ENCODE data around the gene PIH1D1. TPM values are rescaled to one million over a fixed set of nuclear protein-coding genes. Genes with fewer than 3 reads are reported as not detected.

The PIH1D1 gene
- total RNA-seq (2014; rRNA removed; shearing (Covaris generic); ENCODE audit: low replicate concordance): 163 and 223 TPM in 2 replicates

DNA sequence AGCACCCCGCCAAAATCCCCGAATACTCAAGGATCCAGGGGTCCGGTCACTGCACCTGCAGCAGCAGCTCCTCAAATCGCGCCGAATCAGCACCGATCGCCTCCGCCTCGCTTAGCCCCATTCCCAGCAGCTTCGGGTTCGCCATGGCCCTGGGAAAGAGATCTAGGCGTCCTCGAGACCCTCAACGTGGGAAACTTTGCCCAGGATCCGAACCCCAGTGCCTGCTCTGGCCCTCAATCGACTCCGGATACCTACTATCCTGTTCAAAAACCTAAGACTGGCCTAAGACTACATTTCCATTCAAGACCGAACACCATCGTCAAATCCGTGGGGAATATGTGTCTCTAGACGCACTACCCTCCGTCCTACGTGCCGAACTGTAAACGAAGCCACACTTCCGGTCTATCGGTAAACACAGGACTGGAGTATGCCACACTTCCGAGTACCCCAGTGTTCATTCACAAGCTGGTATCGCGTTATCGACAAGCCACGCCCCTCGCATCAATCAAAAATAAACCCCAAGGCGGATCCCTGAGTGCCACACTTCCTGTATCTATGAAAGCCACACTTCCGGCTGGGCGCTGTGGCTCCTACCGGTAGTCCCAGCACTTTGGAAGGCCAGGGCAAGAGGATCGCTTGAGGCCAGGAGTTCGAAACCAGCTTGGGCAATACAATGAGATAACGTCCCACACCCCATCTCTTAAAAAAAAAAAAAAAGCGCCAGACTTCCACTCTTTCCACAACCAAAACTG, at the start of gene PIH1D1:
Gene PIH1D1 (minus strand): TSS at position 385 of the 752 bp plus-strand sequence. CDS start 240 bp downstream, at position 145.
- 0 out of 2 replicates have a peak, but pooled peaks cover 3% of the 10 kb centered on the region for H4K20me1 ChIP-seq (ENCODE audit: insufficient read depth, low read depth, low read length)
- H3K79me2 ChIP-seq (ENCODE audit: low read length): peaks cover 50% of the 10 kb centered on the region
- H3K36me3 ChIP-seq (ENCODE audit: insufficient read depth, low read length): peaks cover 32% of the 10 kb centered on the region; the same call in 1 of the 2 replicates
- no peaks in the 10 kb centered on the region for H3K9me2 ChIP-seq (replicated peaks; ENCODE audit: insufficient read depth, low read length)
- peak within 1 kb of the TSS; percentile 99 for H3K4me2 ChIP-seq (ENCODE audit: low read depth, low read length, poor library complexity, severe bottlenecking)
- H3K4me3 ChIP-seq (ENCODE audit: low read length): peak within 1 kb of the TSS; percentile 96
- H3K4me1 ChIP-seq (ENCODE audit: low read length): peaks cover 41% of the 10 kb centered on the region
- H3K27ac ChIP-seq (ENCODE audit: low read length): peak within 1 kb of the TSS; percentile 95
- peak; percentile 100 for DNase-seq
- H3K9me3 ChIP-seq (ENCODE audit: low read length): no peaks in the 10 kb centered on the region
- H2AFZ ChIP-seq (ENCODE audit: low read length): peak within 1 kb of the TSS; percentile 56; the same call in 1 of the 2 replicates
- no peaks in the 10 kb centered on the region for H3K27me3 ChIP-seq (ENCODE audit: low read length)
- peak within 1 kb of the TSS; percentile 99 for H3K9ac ChIP-seq (ENCODE audit: low read length)

GRCh38 chr19:49499030-49499670, 47.5 kb upstream of the PIH1D1 start:
- peak; percentile 44 for DNase-seq
- Histone ChIP-seq H2AFZ (ENCODE audit: low read length) (no peak overlapping the region), H4K20me1 (ENCODE audit: insufficient read depth, low read depth, low read length) (peaks cover 29% of the 10 kb centered on the region), H3K9me2 (replicated peaks; ENCODE audit: insufficient read depth, low read length) (no peaks in the 10 kb centered on the region), H3K4me2 (ENCODE audit: low read depth, low read length, poor library complexity, severe bottlenecking) (peak overlapping the region; percentile 98), H3K4me3 (ENCODE audit: low read length) (peak overlapping the region; percentile 1; the same call in 1 of the 2 replicates), H3K9me3 (ENCODE audit: low read length) (no peaks in the 10 kb centered on the region), H3K36me3 (ENCODE audit: insufficient read depth, low read length) (peaks cover 28% of the 10 kb centered on the region), H3K4me1 (ENCODE audit: low read length) (peaks cover 54% of the 10 kb centered on the region), H3K9ac (ENCODE audit: low read length) (peak overlapping the region; percentile 15; the same call in 1 of the 2 replicates), H3K79me2 (ENCODE audit: low read length) (peaks cover 17% of the 10 kb centered on the region), H3K27ac (ENCODE audit: low read length) (no peak overlapping the region), H3K27me3 (ENCODE audit: low read length) (no peaks in the 10 kb centered on the region)

GRCh38 chr19:49498475-49498874, 46.9 kb upstream of the PIH1D1 start:
- H3K9ac ChIP-seq (ENCODE audit: low read length): peak overlapping the region; percentile 98; the same call in 1 of the 2 replicates

DNA sequence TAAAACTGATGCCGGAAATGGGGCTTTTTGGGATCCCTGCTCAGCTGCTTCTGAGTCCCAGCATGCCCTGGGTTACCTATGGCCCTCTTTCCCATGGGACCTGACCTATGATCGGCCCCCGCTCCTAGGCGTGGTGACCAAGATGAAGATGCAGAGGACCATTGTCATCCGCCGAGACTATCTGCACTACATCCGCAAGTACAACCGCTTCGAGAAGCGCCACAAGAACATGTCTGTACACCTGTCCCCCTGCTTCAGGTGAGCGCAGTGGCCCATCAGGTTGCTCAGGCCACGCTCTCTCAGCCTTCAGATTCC, 46.1 kb upstream of the PIH1D1 start:
- Histone ChIP-seq H3K9me2 (replicated peaks; ENCODE audit: insufficient read depth, low read length) (no peaks in the 10 kb centered on the region), H3K79me2 (ENCODE audit: low read length) (peaks cover 17% of the 10 kb centered on the region), H3K27ac (ENCODE audit: low read length) (no peak overlapping the region), H3K27me3 (ENCODE audit: low read length) (no peaks in the 10 kb centered on the region), H3K9me3 (ENCODE audit: low read length) (no peaks in the 10 kb centered on the region), H3K4me1 (ENCODE audit: low read length) (peaks cover 51% of the 10 kb centered on the region), H3K36me3 (ENCODE audit: insufficient read depth, low read length) (peaks cover 30% of the 10 kb centered on the region), H3K4me3 (ENCODE audit: low read length) (peak overlapping the region; percentile 95), H4K20me1 (ENCODE audit: insufficient read depth, low read depth, low read length) (peaks cover 29% of the 10 kb centered on the region), H2AFZ (ENCODE audit: low read length) (no peak overlapping the region), H3K9ac (ENCODE audit: low read length) (peak overlapping the region; percentile 98), H3K4me2 (ENCODE audit: low read depth, low read length, poor library complexity, severe bottlenecking) (peak overlapping the region; percentile 98)
- DNase-seq: no peak

More at GRCh38 chr19:49498475-49498874, 46.9 kb upstream of the PIH1D1 start:
- Histone ChIP-seq H3K9me2 (replicated peaks; ENCODE audit: insufficient read depth, low read length) (no peaks in the 10 kb centered on the region), H2AFZ (ENCODE audit: low read length) (no peak overlapping the region), H4K20me1 (ENCODE audit: insufficient read depth, low read depth, low read length) (peaks cover 29% of the 10 kb centered on the region), H3K27ac (ENCODE audit: low read length) (no peak overlapping the region), H3K4me2 (ENCODE audit: low read depth, low read length, poor library complexity, severe bottlenecking) (peak overlapping the region; percentile 98), H3K9me3 (ENCODE audit: low read length) (no peaks in the 10 kb centered on the region), H3K27me3 (ENCODE audit: low read length) (no peaks in the 10 kb centered on the region), H3K4me1 (ENCODE audit: low read length) (peaks cover 55% of the 10 kb centered on the region), H3K79me2 (ENCODE audit: low read length) (peaks cover 17% of the 10 kb centered on the region), H3K4me3 (ENCODE audit: low read length) (peak overlapping the region; percentile 95; the same call in 1 of the 2 replicates), H3K36me3 (ENCODE audit: insufficient read depth, low read length) (peaks cover 28% of the 10 kb centered on the region)
- DNase-seq: no peak

- H3K27ac ChIP-seq (ENCODE audit: low read length): peak overlapping the region; percentile 86
- peak overlapping the region; percentile 95 for H3K4me3 ChIP-seq (ENCODE audit: low read length)
- H4K20me1 ChIP-seq (ENCODE audit: insufficient read depth, low read depth, low read length): peaks cover 34% of the 10 kb centered on the region
- no peaks in the 10 kb centered on the region for H3K27me3 ChIP-seq (ENCODE audit: low read length)
- no peak overlapping the region for H2AFZ ChIP-seq (ENCODE audit: low read length)
- no peaks in the 10 kb centered on the region for H3K9me3 ChIP-seq (ENCODE audit: low read length)
- DNase-seq: peak; percentile 94
- H3K79me2 ChIP-seq (ENCODE audit: low read length): peaks cover 17% of the 10 kb centered on the region
- peaks cover 35% of the 10 kb centered on the region for H3K36me3 ChIP-seq (ENCODE audit: insufficient read depth, low read length)
- no peaks in the 10 kb centered on the region for H3K9me2 ChIP-seq (replicated peaks; ENCODE audit: insufficient read depth, low read length)
- H3K9ac ChIP-seq (ENCODE audit: low read length): peak overlapping the region; percentile 98
- peaks cover 51% of the 10 kb centered on the region for H3K4me1 ChIP-seq (ENCODE audit: low read length)
- H3K4me2 ChIP-seq (ENCODE audit: low read depth, low read length, poor library complexity, severe bottlenecking): peak overlapping the region; percentile 98
These were observed 45.6 kb upstream of the PIH1D1 start for GRCh38 chr19:49497047-49497788.

DNA sequence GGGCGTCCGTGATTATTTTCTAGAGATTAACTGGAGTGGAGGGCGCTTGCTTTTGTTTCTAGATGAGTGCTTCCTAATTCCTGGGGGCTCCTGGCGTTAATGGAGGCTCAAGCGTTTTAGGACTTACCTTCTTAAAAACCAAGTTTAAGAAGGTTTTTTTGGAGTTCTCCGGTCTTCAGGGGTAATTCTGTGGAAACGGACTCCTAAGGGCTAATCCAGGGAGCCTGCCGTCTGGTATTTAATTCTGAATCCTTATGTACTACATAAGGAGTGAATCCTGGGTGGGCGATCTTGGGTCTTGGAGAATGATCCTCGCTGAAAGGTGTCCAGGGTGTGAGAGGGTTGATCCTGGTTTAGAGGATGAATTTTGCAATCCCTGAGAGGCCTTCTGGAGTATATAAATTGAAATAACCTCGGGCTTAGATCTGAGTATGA, 45.0 kb upstream of the PIH1D1 start:
- peaks cover 34% of the 10 kb centered on the region for H4K20me1 ChIP-seq (ENCODE audit: insufficient read depth, low read depth, low read length)
- H3K27ac ChIP-seq (ENCODE audit: low read length): peak overlapping the region; percentile 86
- peaks cover 51% of the 10 kb centered on the region for H3K4me1 ChIP-seq (ENCODE audit: low read length)
- no peaks in the 10 kb centered on the region for H3K9me3 ChIP-seq (ENCODE audit: low read length)
- no peaks in the 10 kb centered on the region for H3K27me3 ChIP-seq (ENCODE audit: low read length)
- no peaks in the 10 kb centered on the region for H3K9me2 ChIP-seq (replicated peaks; ENCODE audit: insufficient read depth, low read length)
- peak overlapping the region; percentile 98 for H3K9ac ChIP-seq (ENCODE audit: low read length)
- H3K36me3 ChIP-seq (ENCODE audit: insufficient read depth, low read length): peaks cover 37% of the 10 kb centered on the region
- no peak for DNase-seq
- H3K4me3 ChIP-seq (ENCODE audit: low read length): peak overlapping the region; percentile 95
- H3K4me2 ChIP-seq (ENCODE audit: low read depth, low read length, poor library complexity, severe bottlenecking): peak overlapping the region; percentile 98
- H2AFZ ChIP-seq (ENCODE audit: low read length): no peak overlapping the region
- H3K79me2 ChIP-seq (ENCODE audit: low read length): peaks cover 17% of the 10 kb centered on the region

GRCh38 chr19:49492573-49493405, 41.2 kb upstream of the PIH1D1 start:
- Histone ChIP-seq H3K4me3 (ENCODE audit: low read length) (no peak overlapping the region), H3K9me2 (replicated peaks; ENCODE audit: insufficient read depth, low read length) (no peaks in the 10 kb centered on the region), H3K27ac (ENCODE audit: low read length) (peak overlapping the region; percentile 5; the same call in 1 of the 2 replicates), H3K4me2 (ENCODE audit: low read depth, low read length, poor library complexity, severe bottlenecking) (no peak overlapping the region), H3K4me1 (ENCODE audit: low read length) (peaks cover 34% of the 10 kb centered on the region), H3K36me3 (ENCODE audit: insufficient read depth, low read length) (peaks cover 55% of the 10 kb centered on the region), H4K20me1 (ENCODE audit: insufficient read depth, low read depth, low read length) (peaks cover 44% of the 10 kb centered on the region), H3K9me3 (ENCODE audit: low read length) (no peaks in the 10 kb centered on the region), H3K79me2 (ENCODE audit: low read length) (peaks cover 36% of the 10 kb centered on the region), H3K9ac (ENCODE audit: low read length) (no peak overlapping the region), H3K27me3 (ENCODE audit: low read length) (no peaks in the 10 kb centered on the region), H2AFZ (ENCODE audit: low read length) (no peak overlapping the region)
- peak; percentile 80 for DNase-seq
